Tibial artery (tissue), 4 donors: ENCODE data around the gene HSPA4L.

Experiments used
- DNase-seq, 2 donors: peaks; one replicate each; pipeline ENCODE4 v3.0.0-alpha.2; 2019
- H3K27ac ChIP-seq, 2 donors: fragments of 200-600 bp; sonication (generic) in 1 of 2; 1 replicate in 1 of 2; 2 replicates in 1 of 2; pipeline ENCODE4 v1.5.1; 2018 to 2019; ENCODE audit warnings: mild to moderate bottlenecking in 1 of 2
- H3K27me3 ChIP-seq, 2 donors: fragments of 200-600 bp; sonication (generic) in 1 of 2; one replicate each; pipeline versions ENCODE4 v1.5.1 to v1.6.0; 2016 to 2019
- H3K36me3 ChIP-seq, 3 donors: fragments of 200-600 bp; sonication (generic) in 2 of 3; one replicate each; pipeline ENCODE4 v1.5.1; 2016 to 2019; ENCODE audit warnings: mild to moderate bottlenecking in 2 of 3
- H3K4me1 ChIP-seq, 4 donors: fragments of 200-600 bp; sonication (generic) in 2 of 4; 1 replicate in 3 of 4; 2 replicates in 1 of 4; pipeline ENCODE4 v1.5.1; 2016 to 2019
- H3K4me3 ChIP-seq, 2 donors: fragments of 200-600 bp; sonication (generic) in 1 of 2; 1 replicate in 1 of 2; 2 replicates in 1 of 2; pipeline ENCODE4 v1.5.1; 2018 to 2019; ENCODE audit warnings: mild to moderate bottlenecking in 2 of 2
- H3K9me3 ChIP-seq, 3 donors: fragments of 200-600 bp; sonication (generic) in 1 of 3; one replicate each; pipeline ENCODE4 v1.5.1; 2016 to 2019
- intact Hi-C: fragments of 100-400 bp; cut with DNase I; formaldehyde crosslinking; loops from one replicate; pipeline ENCODE4 v1.15.0; 2023; ENCODE audit warnings: low total_unique reads
- TF ChIP-seq, protein P1 (sequence below), 2 experiments: fragments of 200-600 bp in 1 of 2; fragments of 450-650 bp in 1 of 2; IDR thresholded peaks; one replicate each; pipeline ENCODE4 v1.5.1; 2017 to 2019; ENCODE audit warnings: antibody characterized with exemption in 2 of 2, mild to moderate bottlenecking in 1 of 2, moderate library complexity in 1 of 2

The HSPA4L gene

DNA sequence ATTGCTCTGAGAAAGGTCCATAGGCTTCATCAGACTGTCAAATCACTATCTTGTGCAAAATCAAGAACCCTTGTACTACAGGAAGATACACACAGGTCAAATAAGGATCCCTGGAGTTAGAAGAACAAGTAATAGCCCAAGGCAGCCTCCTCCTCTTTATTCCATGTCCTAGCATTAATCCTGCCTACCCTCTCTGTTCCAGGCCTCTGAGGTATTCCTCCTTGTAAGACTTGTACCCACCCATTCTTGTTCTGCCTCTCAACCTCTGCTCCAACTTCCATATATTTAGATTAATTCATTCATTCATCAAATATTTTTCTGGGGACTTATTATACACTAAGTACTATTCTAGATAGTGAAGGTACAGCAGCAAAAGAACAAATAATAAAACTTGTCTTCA is 88.2 kb downstream of the HSPA4L start:
- no peak for DNase-seq
- intact Hi-C loops: no loop called here
- TF ChIP-seq, protein P1, sequence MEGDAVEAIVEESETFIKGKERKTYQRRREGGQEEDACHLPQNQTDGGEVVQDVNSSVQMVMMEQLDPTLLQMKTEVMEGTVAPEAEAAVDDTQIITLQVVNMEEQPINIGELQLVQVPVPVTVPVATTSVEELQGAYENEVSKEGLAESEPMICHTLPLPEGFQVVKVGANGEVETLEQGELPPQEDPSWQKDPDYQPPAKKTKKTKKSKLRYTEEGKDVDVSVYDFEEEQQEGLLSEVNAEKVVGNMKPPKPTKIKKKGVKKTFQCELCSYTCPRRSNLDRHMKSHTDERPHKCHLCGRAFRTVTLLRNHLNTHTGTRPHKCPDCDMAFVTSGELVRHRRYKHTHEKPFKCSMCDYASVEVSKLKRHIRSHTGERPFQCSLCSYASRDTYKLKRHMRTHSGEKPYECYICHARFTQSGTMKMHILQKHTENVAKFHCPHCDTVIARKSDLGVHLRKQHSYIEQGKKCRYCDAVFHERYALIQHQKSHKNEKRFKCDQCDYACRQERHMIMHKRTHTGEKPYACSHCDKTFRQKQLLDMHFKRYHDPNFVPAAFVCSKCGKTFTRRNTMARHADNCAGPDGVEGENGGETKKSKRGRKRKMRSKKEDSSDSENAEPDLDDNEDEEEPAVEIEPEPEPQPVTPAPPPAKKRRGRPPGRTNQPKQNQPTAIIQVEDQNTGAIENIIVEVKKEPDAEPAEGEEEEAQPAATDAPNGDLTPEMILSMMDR (IDR thresholded peaks at IDR 0.05): no peak
- Histone ChIP-seq H3K9me3 (no peaks in the 10 kb centered on the region), H3K27ac (peak overlapping the region; percentile 45 to 51), H3K4me1 (peaks cover 0 to 18% (median 10%) of the 10 kb centered on the region in 4 donors), H3K4me3 (no peak overlapping the region), H3K36me3 (no peaks in the 10 kb centered on the region), H3K27me3 (no peaks in the 10 kb centered on the region)

- H3K27ac ChIP-seq: peak overlapping the region; percentile 45 to 51
- TF ChIP-seq, protein P1 (IDR thresholded peaks at IDR 0.05): no peak
- no peaks in the 10 kb centered on the region for H3K27me3 ChIP-seq
- DNase-seq: no peak
- intact Hi-C loops: no loop called here
- H3K4me1 ChIP-seq: peaks cover 0 to 18% (median 10%) of the 10 kb centered on the region in 4 donors
- H3K9me3 ChIP-seq: no peaks in the 10 kb centered on the region
- no peaks in the 10 kb centered on the region for H3K36me3 ChIP-seq
- no peak overlapping the region for H3K4me3 ChIP-seq
These were observed 88.6 kb downstream of the HSPA4L start for GRCh38 chr4:127870688-127871087.

GRCh38 chr4:127875791-127876190 is 93.7 kb downstream of the HSPA4L start:
- intact Hi-C loops: no loop called here
- DNase-seq: no peak
- Histone ChIP-seq H3K27ac (no peak overlapping the region), H3K9me3 (no peaks in the 10 kb centered on the region), H3K4me1 (peaks cover 0 to 11% (median 5%) of the 10 kb centered on the region in 4 donors), H3K36me3 (no peaks in the 10 kb centered on the region), H3K27me3 (no peaks in the 10 kb centered on the region), H3K4me3 (no peak overlapping the region)
- TF ChIP-seq, protein P1 (IDR thresholded peaks at IDR 0.05): no peak

DNA sequence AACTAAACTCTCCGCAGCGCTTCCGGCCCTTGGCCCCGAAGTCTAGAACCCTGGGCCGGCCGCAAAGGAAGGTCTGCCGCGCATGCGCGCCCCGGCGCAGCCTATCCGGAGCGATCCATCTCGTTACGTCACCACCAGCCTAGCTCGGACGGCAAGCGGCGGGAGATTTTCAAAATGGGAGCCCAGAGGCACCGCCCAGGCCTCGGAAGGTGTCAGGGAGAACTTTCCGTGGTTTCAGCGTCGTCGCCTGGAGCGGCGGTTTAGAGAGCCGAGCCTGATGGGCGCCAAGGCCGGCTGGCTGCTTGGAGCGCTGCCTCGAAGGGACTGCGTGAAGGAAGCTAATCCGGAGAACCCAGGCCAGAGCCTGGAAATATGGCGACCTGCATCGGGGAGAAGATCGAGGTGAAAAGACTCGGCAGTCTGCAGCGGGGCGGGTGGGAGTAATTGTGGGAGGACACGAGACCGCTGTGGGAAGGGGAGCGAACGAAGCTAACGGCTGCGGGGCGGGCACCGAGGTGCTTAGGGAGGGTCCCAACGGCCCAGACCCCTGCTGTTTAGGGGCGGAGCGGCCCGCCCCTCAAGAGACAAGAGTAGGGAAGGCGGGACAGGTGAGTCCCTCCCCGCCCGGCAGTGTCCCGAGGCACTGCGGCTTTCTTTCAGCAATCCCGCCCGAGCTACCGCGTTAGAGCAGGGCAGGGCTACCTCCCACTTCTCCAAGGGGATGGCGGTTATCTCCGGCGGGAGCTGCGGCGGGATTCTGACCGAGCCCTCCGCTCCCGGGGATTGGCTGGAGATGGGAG is 98.8 kb downstream of the HSPA4L start, which contains the start of gene PLK4:
PLK4 (plus strand) TSS at position 131 of the 800 bp plus-strand sequence; CDS start at position 373, 242 bp downstream.
- Histone ChIP-seq H3K9me3 (no peaks in the 10 kb centered on the region), H3K4me3 (peak within 1 kb of the TSS; percentile 63 to 98), H3K27me3 (no peaks in the 10 kb centered on the region), H3K36me3 (no peaks in the 10 kb centered on the region), H3K4me1 (peaks cover 0 to 11% (median 7%) of the 10 kb centered on the region in 4 donors), H3K27ac (peak within 1 kb of the TSS; percentile 70 to 81)
- intact Hi-C loops: loop anchor here (5.0 kb wide), 1 partner anchor 94 kb away; no protein-coding TSS in a partner anchor
- peak; percentile 92 to 95 for DNase-seq
- TF ChIP-seq, protein P1 (IDR thresholded peaks at IDR 0.05): no peak

DNA sequence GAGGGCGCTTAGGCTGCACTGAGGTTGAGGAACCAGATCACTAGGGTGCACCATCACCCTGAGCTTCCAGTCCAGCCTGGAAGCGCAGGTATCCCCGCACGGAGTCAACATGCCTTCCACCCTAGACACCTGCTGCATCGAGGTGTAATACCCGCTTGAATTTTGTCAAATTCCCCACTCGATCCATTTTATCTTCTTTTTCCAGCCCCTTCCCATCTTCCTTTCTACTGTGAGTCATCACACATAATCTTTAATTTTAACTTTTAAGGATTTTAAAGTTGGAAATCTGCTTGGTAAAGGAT is 99.4 kb downstream of the HSPA4L start:
- H3K27me3 ChIP-seq: no peaks in the 10 kb centered on the region
- H3K27ac ChIP-seq: no peak overlapping the region
- TF ChIP-seq, protein P1 (IDR thresholded peaks at IDR 0.05): no peak
- no peak for DNase-seq
- H3K9me3 ChIP-seq: no peaks in the 10 kb centered on the region
- intact Hi-C loops: loop anchor here (5.0 kb wide), 1 partner anchor 94 kb away; no protein-coding TSS in a partner anchor
- peak overlapping the region; percentile 63 to 98 for H3K4me3 ChIP-seq
- H3K36me3 ChIP-seq: no peaks in the 10 kb centered on the region
- H3K4me1 ChIP-seq: peaks cover 0 to 11% (median 7%) of the 10 kb centered on the region in 4 donors
